Breast epithelium (tissue), 3 donors: ENCODE data around the gene URI1.

Source experiments
- CTCF ChIP-seq, 3 donors: fragments of 450-650 bp; IDR thresholded peaks; one replicate each; pipeline ENCODE4 v1.5.1; 2016 to 2017; ENCODE audit warnings: antibody characterized with exemption in 3 of 3, mild to moderate bottlenecking in 3 of 3, moderate library complexity in 3 of 3
- POLR2A ChIP-seq: fragments of 450-650 bp; IDR thresholded peaks from one replicate; pipeline ENCODE4 v1.6.1; 2016; ENCODE audit warnings: antibody characterized with exemption, mild to moderate bottlenecking, moderate library complexity
- POLR2AphosphoS5 ChIP-seq, 3 donors: sonication (generic); formaldehyde crosslinking; IDR thresholded peaks; one replicate each; pipeline ENCODE4 v1.6.1; 2017; ENCODE audit warnings: antibody characterized with exemption in 3 of 3

GRCh38 chr19:30022659-30023058, 80.6 kb downstream of the URI1 start:
- no peak for TF ChIP-seq CTCF (IDR thresholded peaks at IDR 0.05)
- no peak for TF ChIP-seq POLR2A
- TF ChIP-seq POLR2AphosphoS5 (IDR thresholded peaks at IDR 0.05), result no peak
